MM.1S (cell line): ENCODE results near the gene PKD1.
"Not testable (repeated sequence)": the region's sequence is repeated elsewhere in the genome, so short reads cannot be mapped to it uniquely, and the experiment has no call there.

ENCODE experiments used
- EZH2 ChIP-seq: fragments of 300-600 bp; sonication (generic); optimal IDR thresholded peaks from 2 replicates; pipeline ENCODE3; 2017; ENCODE audit warnings: low read depth, mild to moderate bottlenecking, antibody characterized with exemption, low read length, mixed read lengths
- TF ChIP-seq, protein P1 (sequence below): fragments of 300-600 bp; sonication (generic); IDR thresholded peaks from 2 replicates; pipeline ENCODE4 v1.5.1; 2016; ENCODE audit warnings: antibody characterized with exemption, low read length, mixed read lengths

DNA sequence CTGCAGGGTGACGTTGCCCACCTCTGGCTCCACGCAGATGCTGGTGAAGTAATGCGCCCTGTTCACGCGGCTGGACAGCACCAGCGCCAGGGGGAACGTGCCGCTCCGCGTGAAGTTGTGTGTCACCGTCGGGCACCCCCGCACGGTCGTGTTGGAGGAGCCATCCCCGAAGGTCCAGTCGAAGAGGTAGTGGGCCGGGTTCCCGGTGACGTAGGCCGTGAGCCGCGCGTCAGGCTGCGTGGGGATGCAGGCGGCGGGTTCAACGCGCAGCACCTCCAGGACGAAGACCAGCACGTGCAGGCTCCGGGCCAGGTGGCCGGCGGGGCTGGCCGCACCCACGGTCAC lies 24.7 kb downstream of the PKD1 start:
- not testable (repeated sequence) for TF ChIP-seq EZH2
- TF ChIP-seq, protein P1, sequence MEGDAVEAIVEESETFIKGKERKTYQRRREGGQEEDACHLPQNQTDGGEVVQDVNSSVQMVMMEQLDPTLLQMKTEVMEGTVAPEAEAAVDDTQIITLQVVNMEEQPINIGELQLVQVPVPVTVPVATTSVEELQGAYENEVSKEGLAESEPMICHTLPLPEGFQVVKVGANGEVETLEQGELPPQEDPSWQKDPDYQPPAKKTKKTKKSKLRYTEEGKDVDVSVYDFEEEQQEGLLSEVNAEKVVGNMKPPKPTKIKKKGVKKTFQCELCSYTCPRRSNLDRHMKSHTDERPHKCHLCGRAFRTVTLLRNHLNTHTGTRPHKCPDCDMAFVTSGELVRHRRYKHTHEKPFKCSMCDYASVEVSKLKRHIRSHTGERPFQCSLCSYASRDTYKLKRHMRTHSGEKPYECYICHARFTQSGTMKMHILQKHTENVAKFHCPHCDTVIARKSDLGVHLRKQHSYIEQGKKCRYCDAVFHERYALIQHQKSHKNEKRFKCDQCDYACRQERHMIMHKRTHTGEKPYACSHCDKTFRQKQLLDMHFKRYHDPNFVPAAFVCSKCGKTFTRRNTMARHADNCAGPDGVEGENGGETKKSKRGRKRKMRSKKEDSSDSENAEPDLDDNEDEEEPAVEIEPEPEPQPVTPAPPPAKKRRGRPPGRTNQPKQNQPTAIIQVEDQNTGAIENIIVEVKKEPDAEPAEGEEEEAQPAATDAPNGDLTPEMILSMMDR = not testable (repeated sequence)
